NCI-H748 (cell line): ENCODE data around the gene DMD.
"Not testable (repeated sequence)": the region's sequence is repeated elsewhere in the genome, so short reads cannot be mapped to it uniquely, and the experiment has no call there.

Experiments used
- DNase-seq: peaks from one replicate; lab custom pipeline; 2025; ENCODE audit not compliant: unreplicated experiment; lab: John Stamatoyannopoulos, UW

DMD gene

GRCh38 chrX:31649201-31649600 lies 1562.1 kb downstream of the DMD start:
- no peak for DNase-seq

- no peak for DNase-seq
These were observed 1578.0 kb downstream of the DMD start for GRCh38 chrX:31633349-31633748.

GRCh38 chrX:31629195-31629594 lies 1582.2 kb downstream of the DMD start:
- DNase-seq, result no peak

GRCh38 chrX:31609130-31609529 lies 1602.2 kb downstream of the DMD start:
- DNase-seq, result no peak

GRCh38 chrX:31608638-31609037 lies 1602.7 kb downstream of the DMD start:
- no peak for DNase-seq

GRCh38 chrX:31606771-31607170 lies 1604.6 kb downstream of the DMD start:
- DNase-seq, result no peak

GRCh38 chrX:31604629-31605221 lies 1606.6 kb downstream of the DMD start:
- no peak for DNase-seq

GRCh38 chrX:31603411-31604120 lies 1607.8 kb downstream of the DMD start:
- no peak for DNase-seq

GRCh38 chrX:31600823-31601222 lies 1610.5 kb downstream of the DMD start:
- no peak for DNase-seq

GRCh38 chrX:31593353-31593752 lies 1618.0 kb downstream of the DMD start:
- no peak for DNase-seq

- no peak for DNase-seq
These were observed 1620.0 kb downstream of the DMD start for GRCh38 chrX:31591355-31591754.

GRCh38 chrX:31590581-31591114 lies 1620.7 kb downstream of the DMD start:
- no peak for DNase-seq

- DNase-seq, result no peak
These were observed 1621.8 kb downstream of the DMD start for GRCh38 chrX:31589503-31589902.

GRCh38 chrX:31588355-31588754 lies 1623.0 kb downstream of the DMD start:
- DNase-seq, result no peak

- DNase-seq, result not testable (repeated sequence)
These were observed 1627.5 kb downstream of the DMD start for GRCh38 chrX:31583892-31584291.

- DNase-seq, result no peak
These were observed 1630.6 kb downstream of the DMD start for GRCh38 chrX:31580726-31581125.

- peak; percentile 3 for DNase-seq
These were observed 1631.1 kb downstream of the DMD start for GRCh38 chrX:31580227-31580626.

GRCh38 chrX:31572360-31572759 lies 1639.0 kb downstream of the DMD start:
- DNase-seq, result no peak

- DNase-seq, result no peak
These were observed 1640.7 kb downstream of the DMD start for GRCh38 chrX:31570658-31571057.

- no peak for DNase-seq
These were observed 1647.6 kb downstream of the DMD start for GRCh38 chrX:31563792-31564191.

GRCh38 chrX:31555506-31555905 lies 1655.8 kb downstream of the DMD start:
- no peak for DNase-seq

GRCh38 chrX:31551913-31552312 lies 1659.4 kb downstream of the DMD start:
- no peak for DNase-seq

GRCh38 chrX:31550158-31550557 lies 1661.2 kb downstream of the DMD start:
- no peak for DNase-seq
